SKM-1 treated with dmso at 0.1 percent for 144 hours (cell line): Measurements from ENCODE around the gene GPR137.

ENCODE experiments used
- DNase-seq: peaks from one replicate; lab custom pipeline; 2025; ENCODE audit not compliant: unreplicated experiment; lab: John Stamatoyannopoulos, UW

Gene GPR137

GRCh38 chr11:64263021-64263946 lies 22.4 kb upstream of the GPR137 start:
- DNase-seq: no peak

GRCh38 chr11:64263947-64264317 lies 21.7 kb upstream of the GPR137 start:
- no peak for DNase-seq

GRCh38 chr11:64264371-64264852 lies 21.2 kb upstream of the GPR137 start:
- DNase-seq: no peak

GRCh38 chr11:64265176-64266160 lies 20.2 kb upstream of the GPR137 start:
- DNase-seq: no peak

GRCh38 chr11:64266339-64266738 lies 19.3 kb upstream of the GPR137 start:
- DNase-seq: no peak

GRCh38 chr11:64267207-64267945 lies 18.3 kb upstream of the GPR137 start:
- no peak for DNase-seq

- DNase-seq: no peak
Measured at GRCh38 chr11:64268025-64268892, 17.4 kb upstream of the GPR137 start.

- peak; percentile 72 for DNase-seq
Measured at GRCh38 chr11:64268893-64269539, 16.6 kb upstream of the GPR137 start.

GRCh38 chr11:64269540-64270220 lies 16.0 kb upstream of the GPR137 start:
- DNase-seq: peak; percentile 99

- DNase-seq: no peak
Measured at GRCh38 chr11:64275031-64275800, 10.4 kb upstream of the GPR137 start.

GRCh38 chr11:64275841-64276240 lies 9.8 kb upstream of the GPR137 start:
- no peak for DNase-seq

- no peak for DNase-seq
Measured at GRCh38 chr11:64276653-64277431, 8.8 kb upstream of the GPR137 start.

GRCh38 chr11:64278576-64279190 lies 7.0 kb upstream of the GPR137 start:
- no peak for DNase-seq

- DNase-seq: no peak
Measured at GRCh38 chr11:64281957-64282770, 3.5 kb upstream of the GPR137 start.

- no peak for DNase-seq
Measured at GRCh38 chr11:64283092-64283491, 2.6 kb upstream of the GPR137 start.
